SH-SY5Y (cell line): Measurements from ENCODE around the gene SLC38A10.

Source experiments
- GATA2 ChIP-seq: IDR thresholded peaks from 2 replicates; pipeline ENCODE4 v1.6.1; 2011; ENCODE audit warnings: mild to moderate bottlenecking, low read depth, low read length
- GATA3 ChIP-seq: IDR thresholded peaks from 2 replicates; pipeline ENCODE4 v1.6.1; 2011; ENCODE audit warnings: low read depth, mild to moderate bottlenecking, low read length, moderate library complexity

GRCh38 chr17:81274471-81274855 is 20.6 kb downstream of the SLC38A10 start:
- TF ChIP-seq GATA2, result no peak
- TF ChIP-seq GATA3, result no peak
